Right lobe of liver (tissue), 4 donors: ENCODE data around the gene GLS.

Experiments used
- POLR2A ChIP-seq: fragments of 450-650 bp; IDR thresholded peaks from one replicate; pipeline ENCODE4 v1.6.1; 2017; ENCODE audit warnings: antibody characterized with exemption, mild to moderate bottlenecking
- TF ChIP-seq, protein P1 (sequence below), 4 donors: fragments of 200-600 bp in 3 of 4; fragments of 450-650 bp in 1 of 4; IDR thresholded peaks; one replicate each; pipeline versions ENCODE4 v1.5.1 to v1.8.0; 2016 to 2022; ENCODE audit warnings: antibody characterized with exemption in 4 of 4, mild to moderate bottlenecking in 2 of 4
- donor health status: DM: no; HTN: no; CAD: no.
- donor health status: DM: no; HTN: no; CAD: no.
- donor health status: DM: no; HTN: yes; CAD: no.

DNA sequence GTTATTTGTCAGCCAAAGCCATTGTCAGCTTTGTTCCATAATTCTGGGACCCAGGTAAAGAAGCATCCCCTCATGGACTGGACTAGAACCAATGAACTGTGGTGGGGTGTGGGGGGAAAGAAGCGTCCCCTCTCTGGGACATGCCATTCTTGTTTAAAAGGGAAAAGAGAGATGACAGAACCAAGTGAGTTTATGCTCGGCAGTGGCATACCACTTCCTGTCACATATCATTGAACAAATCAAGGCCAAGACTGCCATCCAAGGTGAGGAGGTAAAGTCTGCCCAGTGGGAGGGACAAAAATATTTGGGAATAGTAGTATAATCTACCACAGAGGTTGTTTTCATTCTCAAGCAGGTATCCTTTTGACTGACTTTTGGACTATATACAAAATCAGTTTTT is 4.7 kb upstream of the GLS start:
- TF ChIP-seq, protein P1, sequence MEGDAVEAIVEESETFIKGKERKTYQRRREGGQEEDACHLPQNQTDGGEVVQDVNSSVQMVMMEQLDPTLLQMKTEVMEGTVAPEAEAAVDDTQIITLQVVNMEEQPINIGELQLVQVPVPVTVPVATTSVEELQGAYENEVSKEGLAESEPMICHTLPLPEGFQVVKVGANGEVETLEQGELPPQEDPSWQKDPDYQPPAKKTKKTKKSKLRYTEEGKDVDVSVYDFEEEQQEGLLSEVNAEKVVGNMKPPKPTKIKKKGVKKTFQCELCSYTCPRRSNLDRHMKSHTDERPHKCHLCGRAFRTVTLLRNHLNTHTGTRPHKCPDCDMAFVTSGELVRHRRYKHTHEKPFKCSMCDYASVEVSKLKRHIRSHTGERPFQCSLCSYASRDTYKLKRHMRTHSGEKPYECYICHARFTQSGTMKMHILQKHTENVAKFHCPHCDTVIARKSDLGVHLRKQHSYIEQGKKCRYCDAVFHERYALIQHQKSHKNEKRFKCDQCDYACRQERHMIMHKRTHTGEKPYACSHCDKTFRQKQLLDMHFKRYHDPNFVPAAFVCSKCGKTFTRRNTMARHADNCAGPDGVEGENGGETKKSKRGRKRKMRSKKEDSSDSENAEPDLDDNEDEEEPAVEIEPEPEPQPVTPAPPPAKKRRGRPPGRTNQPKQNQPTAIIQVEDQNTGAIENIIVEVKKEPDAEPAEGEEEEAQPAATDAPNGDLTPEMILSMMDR (IDR thresholded peaks at IDR 0.05): no peak
- no peak for TF ChIP-seq POLR2A
